GM12892 (cell line): ENCODE measurements around the gene CEP164.

Experiments
- POLR2A ChIP-seq: IDR thresholded peaks from 2 replicates; pipeline ENCODE4 v1.6.1; 2011; ENCODE audit warnings: low read depth, low read length, control low read depth
- POLR2AphosphoS5 ChIP-seq: IDR thresholded peaks from 2 replicates; pipeline ENCODE4 v1.6.1; 2011; ENCODE audit warnings: low read depth, low read length, control low read depth

DNA sequence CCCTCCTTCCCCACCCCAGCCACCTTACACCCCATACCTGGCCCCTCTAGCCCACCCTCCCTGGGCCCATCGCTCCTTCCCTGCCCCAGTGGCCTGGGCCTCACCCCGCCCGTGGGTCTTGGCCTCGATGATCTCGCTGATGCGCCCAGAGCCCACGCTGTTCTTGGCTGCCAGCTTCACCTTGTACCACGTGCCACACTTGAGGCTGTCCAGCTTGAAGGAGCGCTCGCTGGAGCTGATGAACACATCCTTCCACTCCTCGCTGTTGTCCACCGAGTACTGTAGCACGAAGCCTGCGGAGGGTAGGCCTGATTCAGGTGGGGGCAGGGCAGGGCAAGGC is 110.1 kb downstream of the CEP164 start:
- TF ChIP-seq POLR2A (no peak), POLR2AphosphoS5 (no peak)
